Endothelial cell of umbilical vein (primary cell): ENCODE results near the gene UNC5B. TPM values are rescaled to one million over a fixed set of nuclear protein-coding genes. Genes with fewer than 3 reads are reported as not detected.

Source experiments
- BruUV-seq: library from RNA; stranded (reverse); fragments of 400-500 nt; replicated peaks from 2 replicates; lab custom pipeline; 2021; lab: Mats Ljungman, UMichigan
- CTCF ChIA-PET: fragments of 300-600, 350-600 bp; sonication (Branson Sonifier 250); formaldehyde crosslinking; loops from one replicate; lab custom pipeline; 2021; ENCODE audit warnings: antibody characterized with exemption, inconsistent platforms; lab: Charles Lee
- POLR2A ChIA-PET: fragments of 300-600, 350-600 bp; sonication (Branson Sonifier 250); formaldehyde crosslinking; loops from one replicate; lab custom pipeline; 2021; ENCODE audit warnings: antibody characterized with exemption, inconsistent platforms; lab: Charles Lee
- DNase-seq: peaks from one replicate; pipeline ENCODE4 v3.0.0-alpha.2; 2011; ENCODE audit warnings: low read depth, low spot score
- FAIRE-seq: peaks from 2 replicates; lab custom pipeline; 2011; peaks lifted over from hg19 to GRCh38; lab: Jason Lieb, UNC
- H2AFZ ChIP-seq: 2 replicates; pipeline ENCODE4 v1.6.0; 2012; ENCODE audit warnings: low read depth, low read length, control low read depth, inconsistent platforms
- H3K27ac ChIP-seq: 2 replicates; pipeline ENCODE4 v1.5.1; 2011; ENCODE audit warnings: low read depth, mild to moderate bottlenecking, control low read depth, low read length, moderate library complexity; ENCODE audit not compliant: insufficient read depth
- H3K27me3 ChIP-seq, 2 experiments: 2 replicates each; pipeline versions ENCODE4 v1.6.0 to v1.6.1; 2011; ENCODE audit warnings: low read length in 2 of 2, mixed read lengths in 1 of 2; ENCODE audit not compliant: control insufficient read depth in 2 of 2, insufficient read depth in 2 of 2
- H3K36me3 ChIP-seq, 2 experiments: 2 replicates in 1 of 2; 3 replicates in 1 of 2; pipeline ENCODE4 v1.5.1; 2011; ENCODE audit warnings: low read length in 2 of 2, mild to moderate bottlenecking in 1 of 2, moderate library complexity in 1 of 2; ENCODE audit not compliant: control insufficient read depth in 2 of 2, insufficient read depth in 2 of 2; ENCODE audit errors: extremely low read depth in 1 of 2
- H3K4me1 ChIP-seq: 3 replicates; pipeline ENCODE4 v1.5.1; 2011; ENCODE audit warnings: mild to moderate bottlenecking, low read length; ENCODE audit not compliant: control insufficient read depth, insufficient read depth; ENCODE audit errors: extremely low read depth
- H3K4me2 ChIP-seq: 2 replicates; pipeline ENCODE4 v1.6.1; 2011; ENCODE audit warnings: low read length, control low read depth, mixed read lengths; ENCODE audit not compliant: insufficient read depth
- H3K4me3 ChIP-seq, 3 experiments: fragments of 200-600 bp in 1 of 3; sonication (generic), shearing (Covaris generic) in 1 of 3; replicated peaks in 1 of 3; 2 replicates each; pipeline ENCODE4 v1.5.1; 2011 to 2016; ENCODE audit warnings: control low read depth in 3 of 3, low read length in 3 of 3, mild to moderate bottlenecking in 2 of 3, inconsistent platforms in 1 of 3, low read depth in 1 of 3, moderate library complexity in 1 of 3; ENCODE audit not compliant: insufficient read depth in 1 of 3
- H3K79me2 ChIP-seq: 2 replicates; pipeline ENCODE4 v1.6.0; 2012; ENCODE audit warnings: low read length, inconsistent platforms; ENCODE audit not compliant: control insufficient read depth, insufficient read depth
- H3K9ac ChIP-seq: replicated peaks from 2 replicates; pipeline ENCODE3; 2011; ENCODE audit warnings: low read length, control low read depth; ENCODE audit not compliant: insufficient read depth; ENCODE audit errors: extremely low read depth
- H3K9me1 ChIP-seq: replicated peaks from 3 replicates; pipeline ENCODE4 v1.6.0; 2011; ENCODE audit warnings: mild to moderate bottlenecking, low read length; ENCODE audit not compliant: control insufficient read depth, insufficient read depth; ENCODE audit errors: extremely low read depth
- H3K9me3 ChIP-seq: replicated peaks from 2 replicates; pipeline ENCODE4 v1.5.1; 2012; ENCODE audit warnings: low read length, inconsistent platforms; ENCODE audit not compliant: control insufficient read depth, insufficient read depth
- H4K20me1 ChIP-seq: replicated peaks from 2 replicates; pipeline ENCODE3; 2011; ENCODE audit warnings: mild to moderate bottlenecking, low read length; ENCODE audit not compliant: control insufficient read depth, insufficient read depth; ENCODE audit errors: extremely low read depth
- EZH2 ChIP-seq: IDR thresholded peaks from 2 replicates; pipeline ENCODE4 v1.6.1; 2012; ENCODE audit warnings: borderline replicate concordance, low read depth, mild to moderate bottlenecking, moderate library complexity, low read length, inconsistent platforms; ENCODE audit not compliant: severe bottlenecking
- FOS ChIP-seq: IDR thresholded peaks from 2 replicates; pipeline ENCODE4 v1.6.1; 2011; ENCODE audit warnings: mild to moderate bottlenecking, low read length, moderate library complexity, borderline replicate concordance; ENCODE audit not compliant: insufficient read depth
- GATA2 ChIP-seq: IDR thresholded peaks from 2 replicates; pipeline ENCODE4 v1.7.0; 2011; ENCODE audit warnings: low read depth, mild to moderate bottlenecking, moderate library complexity, mixed read lengths, low read length; ENCODE audit not compliant: insufficient read length, insufficient read depth
- JUN ChIP-seq: IDR thresholded peaks from 2 replicates; pipeline ENCODE4 v1.6.1; 2011; ENCODE audit warnings: borderline replicate concordance, low read depth; ENCODE audit not compliant: insufficient read length, insufficient read depth
- MYC ChIP-seq: IDR thresholded peaks from one replicate; pipeline ENCODE4 v1.6.1; 2011; ENCODE audit warnings: mild to moderate bottlenecking, low read depth, low read length
- POLR2A ChIP-seq: IDR thresholded peaks from 2 replicates; pipeline ENCODE4 v1.6.1; 2012; ENCODE audit warnings: low read depth, mild to moderate bottlenecking, control low read depth, low read length
- POLR2AphosphoS5 ChIP-seq: IDR thresholded peaks from 2 replicates; pipeline ENCODE4 v1.6.1; 2012; ENCODE audit warnings: low read depth, mild to moderate bottlenecking, control low read depth, low read length, moderate library complexity; ENCODE audit not compliant: insufficient read depth
- dilution Hi-C: fragments of 300-500 bp; cut with MboI; formaldehyde crosslinking; loops from one replicate; pipeline ENCODE4 v1.15.0; 2019; ENCODE audit warnings: low sequenced_read_pairs; ENCODE audit not compliant: extremely low pct_ligation_motif_present
- intact Hi-C: fragments of 100-400 bp; cut with micrococcal nuclease; formaldehyde crosslinking; loops from one replicate; pipeline ENCODE4 v1.10.0; 2022
- polyA plus RNA-seq, 4 experiments: library from polyadenylated mRNA; depleted of rRNA in 3 of 4; stranded (reverse) in 3 of 4; unstranded in 1 of 4; fragments of >200 nt; gene quantifications; 2 replicates each; pipeline versions ENCODE4 v1.2.1 to v1.2.3, GENCODE V29; 2011 to 2012; ENCODE audit warnings: missing spikeins in 1 of 4
- total RNA-seq: library from RNA; stranded (reverse); gene quantifications from 2 replicates; pipeline ENCODE4 v1.2.3, GENCODE V29; 2021
- TF ChIP-seq, protein P1 (sequence below), 2 donors: IDR thresholded peaks; 1 replicate in 1 of 2; 2 replicates in 1 of 2; pipeline ENCODE4 v1.5.1; 2011; ENCODE audit warnings: low read length in 2 of 2, mild to moderate bottlenecking in 2 of 2, moderate library complexity in 2 of 2, control low read depth in 1 of 2, inconsistent platforms in 1 of 2, low read depth in 1 of 2; ENCODE audit not compliant: insufficient read depth in 1 of 2; ENCODE audit errors: extremely low read depth in 1 of 2
- TF ChIP-seq, protein P2 (sequence below): IDR thresholded peaks from 2 replicates; pipeline ENCODE4 v1.6.1; 2011; ENCODE audit not compliant: insufficient read depth, insufficient read length

UNC5B gene
- total and polyA plus RNA-seq, 2 donors (not counting 3 experiments of a cell fraction or from before 2014, with no cell fraction given): 0.39 to 2.5 TPM

DNA sequence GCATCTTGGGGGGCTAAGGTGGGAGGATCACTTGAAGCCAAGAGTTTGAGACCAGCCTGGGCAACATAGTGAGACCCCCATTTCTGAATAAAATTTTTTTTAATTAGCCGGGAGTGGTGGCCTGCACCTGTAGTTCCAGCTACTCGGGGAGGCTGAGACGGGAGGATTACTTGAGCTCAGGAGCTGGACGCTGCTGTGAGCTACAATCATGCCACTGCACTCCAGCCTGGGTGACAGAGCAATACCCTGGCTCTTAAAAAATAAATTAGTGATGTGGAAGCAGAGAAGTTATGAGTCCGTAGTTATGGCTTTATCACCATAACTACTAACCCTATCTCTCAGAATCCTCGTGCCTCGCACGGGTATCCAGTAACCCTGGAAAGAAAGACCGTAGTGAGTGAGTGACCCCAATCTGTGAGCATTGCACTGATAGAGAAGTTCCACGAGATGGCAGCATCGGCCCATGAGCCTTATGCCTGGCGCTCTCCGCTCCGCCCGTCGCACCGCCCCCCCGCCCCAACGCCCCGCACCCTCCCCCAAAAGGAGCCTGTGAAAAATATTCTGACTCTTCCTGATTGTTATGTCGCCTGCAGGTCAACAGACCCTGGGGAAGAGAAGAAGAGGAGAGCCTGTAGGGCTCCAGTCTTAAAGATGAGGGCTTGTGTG lies 101.8 kb downstream of the UNC5B start:
- H3K27ac ChIP-seq: no peak overlapping the region
- DNase-seq (peak; percentile 28), FAIRE-seq (no peak)
- no TSS peak for BruUV-seq
- H3K4me3 ChIP-seq: no peak overlapping the region
- H3K9me1 ChIP-seq: no peaks in the 10 kb centered on the region
- H3K79me2 ChIP-seq: no peaks in the 10 kb centered on the region
- no peak overlapping the region for H3K9ac ChIP-seq
- CTCF ChIA-PET: interaction anchor here (0.6 to 8.0 kb wide), 16 partner anchors 21 to 734 kb away, joined by 3 to 111 read pairs (median 6); no protein-coding TSS in a partner anchor
- no peaks in the 10 kb centered on the region for H3K9me3 ChIP-seq
- peaks cover 16 to 20% of the 10 kb centered on the region in 2 experiments for H3K27me3 ChIP-seq
- POLR2A ChIA-PET: no interaction called here
- TF ChIP-seq, protein P1, sequence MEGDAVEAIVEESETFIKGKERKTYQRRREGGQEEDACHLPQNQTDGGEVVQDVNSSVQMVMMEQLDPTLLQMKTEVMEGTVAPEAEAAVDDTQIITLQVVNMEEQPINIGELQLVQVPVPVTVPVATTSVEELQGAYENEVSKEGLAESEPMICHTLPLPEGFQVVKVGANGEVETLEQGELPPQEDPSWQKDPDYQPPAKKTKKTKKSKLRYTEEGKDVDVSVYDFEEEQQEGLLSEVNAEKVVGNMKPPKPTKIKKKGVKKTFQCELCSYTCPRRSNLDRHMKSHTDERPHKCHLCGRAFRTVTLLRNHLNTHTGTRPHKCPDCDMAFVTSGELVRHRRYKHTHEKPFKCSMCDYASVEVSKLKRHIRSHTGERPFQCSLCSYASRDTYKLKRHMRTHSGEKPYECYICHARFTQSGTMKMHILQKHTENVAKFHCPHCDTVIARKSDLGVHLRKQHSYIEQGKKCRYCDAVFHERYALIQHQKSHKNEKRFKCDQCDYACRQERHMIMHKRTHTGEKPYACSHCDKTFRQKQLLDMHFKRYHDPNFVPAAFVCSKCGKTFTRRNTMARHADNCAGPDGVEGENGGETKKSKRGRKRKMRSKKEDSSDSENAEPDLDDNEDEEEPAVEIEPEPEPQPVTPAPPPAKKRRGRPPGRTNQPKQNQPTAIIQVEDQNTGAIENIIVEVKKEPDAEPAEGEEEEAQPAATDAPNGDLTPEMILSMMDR (IDR thresholded peaks at IDR 0.05; ENCODE audit: extremely low read depth in 1 of 2, insufficient read depth in 1 of 2, low read depth in 1 of 2, low read length in 2 of 2): peak; percentile 40 to 81
- TF ChIP-seq POLR2A: no peak
- no peaks in the 10 kb centered on the region for H3K4me1 ChIP-seq
- H4K20me1 ChIP-seq: no peaks in the 10 kb centered on the region
- intact Hi-C loops (loop anchor here (1.0 to 10.0 kb wide), 5 partner anchors 256 to 581 kb away; no protein-coding TSS in a partner anchor), dilution Hi-C loops (no loop called here)
- H3K36me3 ChIP-seq: no peaks in the 10 kb centered on the region
- H3K4me2 ChIP-seq: no peak overlapping the region
- no peak overlapping the region for H2AFZ ChIP-seq

DNA sequence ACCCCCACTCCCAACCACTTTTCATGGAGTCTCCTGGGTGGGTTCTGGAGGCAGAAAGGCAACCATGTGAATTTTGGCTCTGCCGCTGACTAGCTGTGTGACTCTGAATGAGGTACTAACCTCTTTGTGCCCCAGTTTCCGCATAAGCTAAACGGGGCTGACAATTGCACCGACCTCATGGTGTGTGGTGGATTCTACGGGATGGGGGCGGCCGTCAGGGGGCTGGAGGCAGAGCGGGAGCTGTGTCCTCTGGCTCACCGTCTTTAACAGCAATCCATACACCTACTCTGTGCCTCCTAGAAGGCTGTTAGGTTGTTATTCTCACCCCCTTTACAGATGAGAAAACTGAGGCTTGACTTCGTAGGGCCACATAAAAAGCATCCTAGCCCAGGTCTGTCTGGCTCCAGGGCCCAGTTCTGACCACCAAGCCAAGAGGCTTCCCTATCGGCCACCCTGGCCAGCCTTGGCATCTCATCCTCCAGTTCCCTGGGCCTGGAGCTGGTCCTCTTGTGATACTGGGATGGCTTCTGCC lies 102.4 kb downstream of the UNC5B start:
- no TSS peak for BruUV-seq
- Histone ChIP-seq H3K9ac (no peak overlapping the region), H4K20me1 (no peaks in the 10 kb centered on the region), H3K4me1 (peaks cover 2% of the 10 kb centered on the region), H3K27ac (no peak overlapping the region), H3K79me2 (no peaks in the 10 kb centered on the region), H3K4me2 (no peak overlapping the region), H3K27me3 (peaks cover 11 to 20% of the 10 kb centered on the region in 2 experiments), H3K4me3 (no peak overlapping the region), H3K9me1 (no peaks in the 10 kb centered on the region), H3K36me3 (no peaks in the 10 kb centered on the region), H3K9me3 (no peaks in the 10 kb centered on the region), H2AFZ (no peak overlapping the region)
- no peak for TF ChIP-seq JUN
- no peak for TF ChIP-seq POLR2A
- no peak for TF ChIP-seq POLR2AphosphoS5
- TF ChIP-seq, protein P2, sequence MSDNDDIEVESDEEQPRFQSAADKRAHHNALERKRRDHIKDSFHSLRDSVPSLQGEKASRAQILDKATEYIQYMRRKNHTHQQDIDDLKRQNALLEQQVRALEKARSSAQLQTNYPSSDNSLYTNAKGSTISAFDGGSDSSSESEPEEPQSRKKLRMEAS: no peak
- no peak for TF ChIP-seq FOS
- no peak for TF ChIP-seq GATA2
- TF ChIP-seq, protein P1 (IDR thresholded peaks at IDR 0.05; ENCODE audit: extremely low read depth in 1 of 2, insufficient read depth in 1 of 2, low read depth in 1 of 2, low read length in 2 of 2): no peak
- no peak for TF ChIP-seq EZH2
- TF ChIP-seq MYC: no peak
- CTCF ChIA-PET: interaction anchor here (0.6 to 8.0 kb wide), 14 partner anchors 21 to 581 kb away, joined by 3 to 111 read pairs (median 6); no protein-coding TSS in a partner anchor
- intact Hi-C loops: loop anchor here (1.0 to 10.0 kb wide), 5 partner anchors 256 to 580 kb away; no protein-coding TSS in a partner anchor
- FAIRE-seq (no peak), DNase-seq (no peak)
- POLR2A ChIA-PET: no interaction called here
- dilution Hi-C loops: no loop called here
